ENCODE results near the gene DHRS1. TPM values are rescaled to one million over a fixed set of nuclear protein-coding genes. Genes with fewer than 3 reads are reported as not detected.

DHRS1 gene
- total and polyA plus RNA-seq, 2 experiments from 2014 or later = 15.0 to 15.4 TPM

DNA sequence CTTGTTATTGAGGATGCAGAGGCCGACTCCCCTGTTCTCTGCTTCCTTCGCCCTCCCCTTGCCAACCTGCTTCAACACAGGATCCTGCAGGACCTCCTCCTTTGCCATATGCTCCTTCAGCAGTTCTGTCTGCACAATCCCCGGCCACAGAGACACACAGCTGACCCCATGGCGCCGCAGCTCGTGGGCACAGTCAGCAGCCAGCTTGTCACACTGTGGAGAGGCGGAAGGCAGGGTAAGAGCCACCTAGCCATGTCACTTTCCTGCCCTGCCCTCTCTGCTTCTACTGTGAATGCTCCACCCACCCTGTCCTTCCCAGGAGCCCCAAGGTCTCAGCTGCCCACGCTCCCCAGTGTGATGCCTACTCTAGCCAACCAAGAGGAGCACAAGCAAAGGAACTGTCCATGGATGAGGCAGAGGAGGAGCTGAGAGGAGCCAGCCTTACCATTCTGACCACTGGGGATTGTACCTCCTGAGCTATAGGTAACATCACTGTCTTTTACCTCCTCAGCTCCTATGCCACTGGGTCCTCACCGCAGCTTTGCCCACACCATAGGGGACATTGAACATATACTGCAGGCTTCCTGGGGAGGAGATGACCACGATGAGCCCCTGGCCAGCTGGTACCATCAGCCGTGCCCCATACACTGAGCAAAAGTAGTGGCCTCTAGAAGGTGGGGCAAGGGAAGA, 7.3 kb downstream of the DHRS1 start:
- H3K4me2 ChIP-seq = no peak overlapping the region
- Mint-ChIP-seq H3K36me3 (ENCODE audit: low read depth) (peaks cover 5% of the 10 kb centered on the region; the same call in 2 of the 3 replicates), H3K4me3 (no peak overlapping the region), H3K27me3 (ENCODE audit: insufficient read depth, low read depth, poor library complexity) (peaks cover 7% of the 10 kb centered on the region), H3K4me1 (peaks cover 2% of the 10 kb centered on the region), H3K9me3 (no peaks in the 10 kb centered on the region), H3K27ac (no peak overlapping the region)
- H3K36me3 ChIP-seq (ENCODE audit: insufficient read depth) = no peaks in the 10 kb centered on the region; the same call in 1 of the 2 replicates
- no peaks in the 10 kb centered on the region for H3K27me3 ChIP-seq (ENCODE audit: insufficient read depth)
- peaks cover 2% of the 10 kb centered on the region; the same call in 1 of the 2 replicates for H4K20me1 ChIP-seq (replicated peaks; ENCODE audit: insufficient read depth)
- no peak overlapping the region for H3K27ac ChIP-seq (ENCODE audit: low read depth)
- no peak for DNase-seq (ENCODE audit: low spot score)
- H3F3A ChIP-seq (replicated peaks; ENCODE audit: low read depth) = peaks cover 2% of the 10 kb centered on the region; the same call in 1 of the 2 replicates
- H3K4me3 ChIP-seq = no peak overlapping the region
- H3K9me2 ChIP-seq (ENCODE audit: insufficient read depth) = no peaks in the 10 kb centered on the region
- no peak for ATAC-seq
- TF ChIP-seq NANOG (IDR thresholded peaks at IDR 0.05; ENCODE audit: borderline replicate concordance) (no peak), EZH2phosphoT487 (IDR thresholded peaks at IDR 0.05; ENCODE audit: unreplicated experiment) (no peak), CTCF (conservative IDR thresholded peaks at IDR 0.05; ENCODE audit: low read depth in 2 of 2) (no peak), EZH2 (IDR thresholded peaks at IDR 0.05; ENCODE audit: low read depth, unreplicated experiment) (no peak), REST (IDR thresholded peaks at IDR 0.05; ENCODE audit: unreplicated experiment) (no peak)
- TF ChIP-seq, protein P1, sequence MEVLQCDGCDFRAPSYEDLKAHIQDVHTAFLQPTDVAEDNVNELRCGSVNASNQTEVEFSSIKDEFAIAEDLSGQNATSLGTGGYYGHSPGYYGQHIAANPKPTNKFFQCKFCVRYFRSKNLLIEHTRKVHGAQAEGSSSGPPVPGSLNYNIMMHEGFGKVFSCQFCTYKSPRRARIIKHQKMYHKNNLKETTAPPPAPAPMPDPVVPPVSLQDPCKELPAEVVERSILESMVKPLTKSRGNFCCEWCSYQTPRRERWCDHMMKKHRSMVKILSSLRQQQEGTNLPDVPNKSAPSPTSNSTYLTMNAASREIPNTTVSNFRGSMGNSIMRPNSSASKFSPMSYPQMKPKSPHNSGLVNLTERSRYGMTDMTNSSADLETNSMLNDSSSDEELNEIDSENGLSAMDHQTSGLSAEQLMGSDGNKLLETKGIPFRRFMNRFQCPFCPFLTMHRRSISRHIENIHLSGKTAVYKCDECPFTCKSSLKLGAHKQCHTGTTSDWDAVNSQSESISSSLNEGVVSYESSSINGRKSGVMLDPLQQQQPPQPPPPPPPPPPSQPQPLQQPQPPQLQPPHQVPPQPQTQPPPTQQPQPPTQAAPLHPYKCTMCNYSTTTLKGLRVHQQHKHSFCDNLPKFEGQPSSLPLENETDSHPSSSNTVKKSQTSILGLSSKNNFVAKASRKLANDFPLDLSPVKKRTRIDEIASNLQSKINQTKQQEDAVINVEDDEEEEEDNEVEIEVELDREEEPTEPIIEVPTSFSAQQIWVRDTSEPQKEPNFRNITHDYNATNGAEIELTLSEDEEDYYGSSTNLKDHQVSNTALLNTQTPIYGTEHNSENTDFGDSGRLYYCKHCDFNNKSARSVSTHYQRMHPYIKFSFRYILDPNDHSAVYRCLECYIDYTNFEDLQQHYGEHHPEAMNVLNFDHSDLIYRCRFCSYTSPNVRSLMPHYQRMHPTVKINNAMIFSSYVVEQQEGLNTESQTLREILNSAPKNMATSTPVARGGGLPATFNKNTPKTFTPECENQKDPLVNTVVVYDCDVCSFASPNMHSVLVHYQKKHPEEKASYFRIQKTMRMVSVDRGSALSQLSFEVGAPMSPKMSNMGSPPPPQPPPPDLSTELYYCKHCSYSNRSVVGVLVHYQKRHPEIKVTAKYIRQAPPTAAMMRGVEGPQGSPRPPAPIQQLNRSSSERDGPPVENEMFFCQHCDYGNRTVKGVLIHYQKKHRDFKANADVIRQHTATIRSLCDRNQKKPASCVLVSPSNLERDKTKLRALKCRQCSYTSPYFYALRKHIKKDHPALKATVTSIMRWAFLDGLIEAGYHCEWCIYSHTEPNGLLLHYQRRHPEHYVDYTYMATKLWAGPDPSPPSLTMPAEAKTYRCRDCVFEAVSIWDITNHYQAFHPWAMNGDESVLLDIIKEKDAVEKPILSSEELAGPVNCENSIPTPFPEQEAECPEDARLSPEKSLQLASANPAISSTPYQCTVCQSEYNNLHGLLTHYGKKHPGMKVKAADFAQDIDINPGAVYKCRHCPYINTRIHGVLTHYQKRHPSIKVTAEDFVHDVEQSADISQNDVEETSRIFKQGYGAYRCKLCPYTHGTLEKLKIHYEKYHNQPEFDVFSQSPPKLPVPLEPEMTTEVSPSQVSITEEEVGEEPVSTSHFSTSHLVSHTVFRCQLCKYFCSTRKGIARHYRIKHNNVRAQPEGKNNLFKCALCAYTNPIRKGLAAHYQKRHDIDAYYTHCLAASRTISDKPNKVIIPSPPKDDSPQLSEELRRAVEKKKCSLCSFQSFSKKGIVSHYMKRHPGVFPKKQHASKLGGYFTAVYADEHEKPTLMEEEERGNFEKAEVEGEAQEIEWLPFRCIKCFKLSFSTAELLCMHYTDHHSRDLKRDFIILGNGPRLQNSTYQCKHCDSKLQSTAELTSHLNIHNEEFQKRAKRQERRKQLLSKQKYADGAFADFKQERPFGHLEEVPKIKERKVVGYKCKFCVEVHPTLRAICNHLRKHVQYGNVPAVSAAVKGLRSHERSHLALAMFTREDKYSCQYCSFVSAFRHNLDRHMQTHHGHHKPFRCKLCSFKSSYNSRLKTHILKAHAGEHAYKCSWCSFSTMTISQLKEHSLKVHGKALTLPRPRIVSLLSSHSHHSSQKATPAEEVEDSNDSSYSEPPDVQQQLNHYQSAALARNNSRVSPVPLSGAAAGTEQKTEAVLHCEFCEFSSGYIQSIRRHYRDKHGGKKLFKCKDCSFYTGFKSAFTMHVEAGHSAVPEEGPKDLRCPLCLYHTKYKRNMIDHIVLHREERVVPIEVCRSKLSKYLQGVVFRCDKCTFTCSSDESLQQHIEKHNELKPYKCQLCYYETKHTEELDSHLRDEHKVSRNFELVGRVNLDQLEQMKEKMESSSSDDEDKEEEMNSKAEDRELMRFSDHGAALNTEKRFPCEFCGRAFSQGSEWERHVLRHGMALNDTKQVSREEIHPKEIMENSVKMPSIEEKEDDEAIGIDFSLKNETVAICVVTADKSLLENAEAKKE (CRISPR knock-in tag; IDR thresholded peaks at IDR 0.05) = no peak
- no peaks in the 10 kb centered on the region for H3K79me2 ChIP-seq (replicated peaks; ENCODE audit: insufficient read depth)
- H3K4me1 ChIP-seq (ENCODE audit: insufficient read depth) = no peaks in the 10 kb centered on the region
- no peak overlapping the region for H2AFZ ChIP-seq

Data from GM23338 (cell line).